SIG-M5 treated with dmso at 0.1 percent for 504 hours (cell line): Measurements from ENCODE around the gene VAC14.

Experiments
- DNase-seq: peaks from one replicate; lab custom pipeline; 2025; ENCODE audit not compliant: unreplicated experiment; lab: John Stamatoyannopoulos, UW

VAC14 gene

GRCh38 chr16:70709457-70709856 lies 91.5 kb downstream of the VAC14 start:
- no peak for DNase-seq

GRCh38 chr16:70708366-70709246 lies 92.4 kb downstream of the VAC14 start:
- DNase-seq, result no peak

- peak; percentile 49 for DNase-seq
These were observed 94.0 kb downstream of the VAC14 start for GRCh38 chr16:70706948-70707465.

- DNase-seq, result no peak
These were observed 95.9 kb downstream of the VAC14 start for GRCh38 chr16:70705056-70705455.

GRCh38 chr16:70704586-70704985 lies 96.4 kb downstream of the VAC14 start:
- no peak for DNase-seq

GRCh38 chr16:70703835-70704381 lies 97.0 kb downstream of the VAC14 start:
- DNase-seq, result no peak

GRCh38 chr16:70703041-70703834 lies 97.7 kb downstream of the VAC14 start:
- DNase-seq, result no peak

- no peak for DNase-seq
These were observed 98.3 kb downstream of the VAC14 start for GRCh38 chr16:70702624-70703023.

- DNase-seq, result no peak
These were observed 99.0 kb downstream of the VAC14 start for GRCh38 chr16:70701998-70702397.

- DNase-seq, result no peak
These were observed 99.4 kb downstream of the VAC14 start for GRCh38 chr16:70701596-70701995.

GRCh38 chr16:70701036-70701435 lies 99.9 kb downstream of the VAC14 start:
- DNase-seq, result no peak

- DNase-seq, result no peak
These were observed 100.6 kb downstream of the VAC14 start for GRCh38 chr16:70700101-70701020.

- DNase-seq, result no peak
These were observed 101.3 kb downstream of the VAC14 start for GRCh38 chr16:70699696-70700095.

- DNase-seq, result no peak
These were observed 102.1 kb downstream of the VAC14 start for GRCh38 chr16:70698901-70699300.

- no peak for DNase-seq
These were observed 103.3 kb downstream of the VAC14 start for GRCh38 chr16:70697594-70698170.

- DNase-seq, result peak; percentile 74
These were observed 103.9 kb downstream of the VAC14 start for GRCh38 chr16:70696952-70697593.

GRCh38 chr16:70696355-70696754 lies 104.6 kb downstream of the VAC14 start:
- no peak for DNase-seq

- no peak for DNase-seq
These were observed 105.5 kb downstream of the VAC14 start for GRCh38 chr16:70695331-70696070.

GRCh38 chr16:70694868-70695218 lies 106.1 kb downstream of the VAC14 start:
- DNase-seq, result no peak
